DMS 273 (cell line): ENCODE results near the gene FSHR.

Experiments used
- DNase-seq: peaks from one replicate; lab custom pipeline; 2025; ENCODE audit not compliant: unreplicated experiment; lab: John Stamatoyannopoulos, UW

The FSHR gene

GRCh38 chr2:48915227-48915626 lies 239.1 kb downstream of the FSHR start:
- DNase-seq: no peak

DNA sequence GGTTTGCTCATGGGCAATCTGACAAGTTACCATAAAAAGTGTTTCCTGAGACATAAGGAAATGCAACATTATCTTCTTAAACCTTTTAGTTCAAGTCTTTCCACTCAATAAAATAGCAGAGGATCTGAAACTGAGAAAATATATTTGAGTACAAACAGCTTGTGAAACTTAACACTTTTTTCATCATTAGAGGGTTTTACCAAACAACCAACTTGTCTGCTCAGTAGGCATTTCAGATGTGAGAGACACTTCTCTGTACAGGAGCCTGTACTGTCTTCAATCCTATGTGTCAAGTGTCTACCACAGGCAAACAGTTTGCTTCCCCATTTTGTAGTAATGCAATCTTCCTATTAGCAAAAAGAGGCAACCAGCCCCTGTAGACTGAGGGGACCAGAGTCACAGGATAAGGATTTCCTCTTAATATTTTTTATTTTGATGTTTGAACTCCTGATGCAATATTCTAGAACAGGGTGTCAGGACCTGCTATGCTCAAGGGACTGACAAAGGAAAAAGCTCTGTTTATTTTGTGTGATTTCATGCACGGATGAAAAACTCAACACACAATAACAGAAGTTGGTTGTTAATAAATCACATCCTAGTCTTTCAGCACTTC lies 239.7 kb downstream of the FSHR start:
- no peak for DNase-seq
